T-cell (primary cell): Measurements from ENCODE around the gene SELENOO. TPM values are rescaled to one million over a fixed set of nuclear protein-coding genes. Genes with fewer than 3 reads are reported as not detected.
A peak's percentile ranks its signal among the peaks of the same experiment; 100 is the strongest.

Source experiments
- ATAC-seq, 4 experiments: fragments of 200-7000 bp in 3 of 4; fragments of 150-1000 bp in 1 of 4; cut with Tn5 transposase; replicated peaks in 1 of 4; 1 replicate in 3 of 4; 2 replicates in 1 of 4; pipeline ENCODE4 v1.10.0; 2021; ENCODE audit warnings: moderate library complexity in 3 of 4, mild to moderate bottlenecking in 2 of 4, moderate number of reproducible peaks in 1 of 4
- CTCF ChIA-PET, 2 donors: fragments of 300-600 bp; sonication (Branson Sonifier 250); formaldehyde crosslinking; loops; one replicate each; lab custom pipeline; 2022; ENCODE audit warnings: antibody characterized with exemption in 2 of 2; lab: Charles Lee
- POLR2A ChIA-PET, 2 donors: fragments of 300-600 bp; sonication (Branson Sonifier 250); formaldehyde crosslinking; loops; one replicate each; lab custom pipeline; 2022; ENCODE audit warnings: antibody characterized with exemption in 2 of 2; lab: Charles Lee
- DNase-seq, 35 experiments: peaks; one replicate each; pipeline versions ENCODE4 v3.0.0 to v3.0.0-alpha.2; 2013 to 2023
- H3K27ac ChIP-seq: one replicate; pipeline ENCODE4 v1.5.1; 2013; ENCODE audit warnings: low read length
- H3K27me3 ChIP-seq, 2 experiments: replicated peaks in 1 of 2; 1 replicate in 1 of 2; 2 replicates in 1 of 2; pipeline versions ENCODE4 v1.6.1 to v1.7.0; 2013; ENCODE audit warnings: low read length in 1 of 2, mixed read lengths in 1 of 2; ENCODE audit not compliant: control insufficient read depth in 2 of 2, insufficient read depth in 2 of 2; ENCODE audit errors: extremely low read depth in 1 of 2
- H3K36me3 ChIP-seq, 2 donors: 1 replicate in 1 of 2; 2 replicates in 1 of 2; pipeline versions ENCODE4 v1.6.1 to v1.7.0; 2013; ENCODE audit warnings: low read length in 1 of 2; ENCODE audit not compliant: control insufficient read depth in 2 of 2, insufficient read depth in 1 of 2; ENCODE audit errors: extremely low read depth in 1 of 2
- H3K4me1 ChIP-seq, 2 experiments: 1 replicate in 1 of 2; 2 replicates in 1 of 2; pipeline versions ENCODE4 v1.6.1 to v1.7.0; 2013; ENCODE audit warnings: low read length in 2 of 2, mixed read lengths in 1 of 2; ENCODE audit not compliant: insufficient read depth in 2 of 2, control insufficient read depth in 1 of 2; ENCODE audit errors: extremely low read depth in 1 of 2
- H3K4me3 ChIP-seq, 2 donors: 1 replicate in 1 of 2; 2 replicates in 1 of 2; pipeline versions ENCODE4 v1.5.1 to v1.7.0; 2013; ENCODE audit warnings: mild to moderate bottlenecking in 2 of 2, low read length in 1 of 2, moderate library complexity in 1 of 2; ENCODE audit not compliant: control insufficient read depth in 1 of 2; ENCODE audit errors: extremely low read depth in 1 of 2
- H3K9me3 ChIP-seq: 2 replicates; pipeline ENCODE4 v1.7.0; 2013
- H3K27ac Mint-ChIP-seq, 2 donors: one replicate each; pipeline ENCODE4 v1.8.0; 2020 to 2021; ENCODE audit warnings: mild to moderate bottlenecking in 2 of 2, mixed read lengths in 2 of 2
- H3K27me3 Mint-ChIP-seq, 2 donors: one replicate each; pipeline ENCODE4 v1.8.0; 2021 to 2022; ENCODE audit warnings: mixed read lengths in 2 of 2
- H3K36me3 Mint-ChIP-seq: one replicate; pipeline ENCODE4 v1.8.0; 2021; ENCODE audit warnings: mixed read lengths
- H3K4me1 Mint-ChIP-seq, 3 donors: one replicate each; pipeline ENCODE4 v1.8.0; 2020 to 2022; ENCODE audit warnings: mixed read lengths in 3 of 3, mild to moderate bottlenecking in 1 of 3
- H3K4me3 Mint-ChIP-seq, 3 donors: one replicate each; pipeline ENCODE4 v1.8.0; 2020 to 2022; ENCODE audit warnings: mild to moderate bottlenecking in 3 of 3, mixed read lengths in 3 of 3, moderate library complexity in 3 of 3
- H3K9me3 Mint-ChIP-seq, 3 donors: one replicate each; pipeline ENCODE4 v1.8.0; 2020 to 2022; ENCODE audit warnings: mixed read lengths in 3 of 3
- WGBS: methylation state at CpG from one replicate; pipeline ENCODE4 v1.1.5; 2013; ENCODE audit warnings: missing lambda C conversion rate; ENCODE audit not compliant: insufficient coverage; 5-methylcytosine and 5-hydroxymethylcytosine counted together
- total RNA-seq, 35 experiments: library from RNA in 6 of 35; stranded (reverse) in 6 of 35; fragments of 120-200 nt in 1 of 35; gene quantifications; one replicate each; pipeline versions ENCODE4 v1.2.1 to v1.2.4 and lab custom pipeline; 2013 to 2026

The SELENOO gene, protein sequence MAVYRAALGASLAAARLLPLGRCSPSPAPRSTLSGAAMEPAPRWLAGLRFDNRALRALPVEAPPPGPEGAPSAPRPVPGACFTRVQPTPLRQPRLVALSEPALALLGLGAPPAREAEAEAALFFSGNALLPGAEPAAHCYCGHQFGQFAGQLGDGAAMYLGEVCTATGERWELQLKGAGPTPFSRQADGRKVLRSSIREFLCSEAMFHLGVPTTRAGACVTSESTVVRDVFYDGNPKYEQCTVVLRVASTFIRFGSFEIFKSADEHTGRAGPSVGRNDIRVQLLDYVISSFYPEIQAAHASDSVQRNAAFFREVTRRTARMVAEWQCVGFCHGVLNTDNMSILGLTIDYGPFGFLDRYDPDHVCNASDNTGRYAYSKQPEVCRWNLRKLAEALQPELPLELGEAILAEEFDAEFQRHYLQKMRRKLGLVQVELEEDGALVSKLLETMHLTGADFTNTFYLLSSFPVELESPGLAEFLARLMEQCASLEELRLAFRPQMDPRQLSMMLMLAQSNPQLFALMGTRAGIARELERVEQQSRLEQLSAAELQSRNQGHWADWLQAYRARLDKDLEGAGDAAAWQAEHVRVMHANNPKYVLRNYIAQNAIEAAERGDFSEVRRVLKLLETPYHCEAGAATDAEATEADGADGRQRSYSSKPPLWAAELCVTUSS
- 10 to 100 TPM; 28.9 to 51.0 (median 46.1) TPM for total RNA-seq
- 16.5 TPM for total RNA-seq (2013)
- total RNA-seq (lab: John Stamatoyannopoulos, UW), result 21.4 to 59.4 (median 37.9) reads per million in 29 experiments

DNA sequence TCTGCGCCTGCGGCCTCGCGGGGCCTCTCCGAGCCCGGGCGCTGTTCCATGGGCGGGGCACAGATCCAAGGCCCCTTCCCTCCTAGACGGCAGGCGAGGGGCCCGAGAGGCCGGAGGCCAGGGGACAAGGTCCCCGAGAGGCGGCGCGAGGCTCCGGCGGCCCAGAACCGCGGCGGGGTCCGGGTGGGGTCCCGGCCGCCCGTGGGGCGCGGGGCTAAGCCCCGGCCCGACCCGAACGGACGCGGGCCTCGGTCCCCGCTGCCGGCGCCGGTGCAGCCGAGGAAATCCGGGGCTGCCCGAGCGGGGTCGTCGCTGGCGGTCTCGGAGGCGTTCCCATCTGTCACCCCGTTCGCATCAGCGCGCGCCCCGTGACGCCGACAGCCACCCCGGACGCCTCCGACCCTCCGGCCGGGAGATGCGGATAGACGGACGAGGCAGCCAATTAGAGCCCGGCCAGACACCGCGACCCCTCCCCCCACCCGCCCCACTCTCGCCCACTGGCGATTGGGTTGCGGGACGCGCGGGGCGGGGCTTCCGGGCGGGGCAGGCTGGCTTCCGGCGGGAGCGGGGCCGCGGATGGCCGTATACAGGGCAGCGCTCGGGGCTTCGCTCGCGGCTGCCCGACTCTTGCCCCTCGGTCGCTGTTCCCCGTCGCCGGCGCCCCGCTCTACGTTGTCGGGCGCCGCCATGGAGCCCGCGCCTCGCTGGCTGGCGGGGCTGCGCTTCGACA lies at the start of gene SELENOO:
Gene SELENOO (plus strand): TSS at position 551 of the 730 bp plus-strand sequence. CDS start 26 bp downstream, at position 577.
- Mint-ChIP-seq H3K9me3 (no peaks in the 10 kb centered on the region), H3K4me1 (peaks cover 29 to 37% (median 35%) of the 10 kb centered on the region in 3 donors), H3K4me3 (peak within 1 kb of the TSS; percentile 80 to 84 (median 82)), H3K36me3 (peaks cover 16% of the 10 kb centered on the region), H3K27ac (peak within 1 kb of the TSS; percentile 27 to 58), H3K27me3 (no peaks in the 10 kb centered on the region)
- Histone ChIP-seq H3K4me1 (peaks cover 4 to 23% of the 10 kb centered on the region in 2 experiments), H3K36me3 (peaks cover 0 to 18% of the 10 kb centered on the region in 2 donors), H3K27ac (no peak within 1 kb of the TSS), H3K9me3 (no peaks in the 10 kb centered on the region), H3K4me3 (peak within 1 kb of the TSS; percentile 56 to 71), H3K27me3 (no peaks in the 10 kb centered on the region)
- under 1% methylated on average over 103 of the region's 105 CpGs for WGBS
- POLR2A ChIA-PET, result no interaction called here
- CTCF ChIA-PET, result no interaction called here
- DNase-seq (peak; percentile 73 to 93 (median 83)), ATAC-seq (peak; percentile 87 to 91 (median 90))

DNA sequence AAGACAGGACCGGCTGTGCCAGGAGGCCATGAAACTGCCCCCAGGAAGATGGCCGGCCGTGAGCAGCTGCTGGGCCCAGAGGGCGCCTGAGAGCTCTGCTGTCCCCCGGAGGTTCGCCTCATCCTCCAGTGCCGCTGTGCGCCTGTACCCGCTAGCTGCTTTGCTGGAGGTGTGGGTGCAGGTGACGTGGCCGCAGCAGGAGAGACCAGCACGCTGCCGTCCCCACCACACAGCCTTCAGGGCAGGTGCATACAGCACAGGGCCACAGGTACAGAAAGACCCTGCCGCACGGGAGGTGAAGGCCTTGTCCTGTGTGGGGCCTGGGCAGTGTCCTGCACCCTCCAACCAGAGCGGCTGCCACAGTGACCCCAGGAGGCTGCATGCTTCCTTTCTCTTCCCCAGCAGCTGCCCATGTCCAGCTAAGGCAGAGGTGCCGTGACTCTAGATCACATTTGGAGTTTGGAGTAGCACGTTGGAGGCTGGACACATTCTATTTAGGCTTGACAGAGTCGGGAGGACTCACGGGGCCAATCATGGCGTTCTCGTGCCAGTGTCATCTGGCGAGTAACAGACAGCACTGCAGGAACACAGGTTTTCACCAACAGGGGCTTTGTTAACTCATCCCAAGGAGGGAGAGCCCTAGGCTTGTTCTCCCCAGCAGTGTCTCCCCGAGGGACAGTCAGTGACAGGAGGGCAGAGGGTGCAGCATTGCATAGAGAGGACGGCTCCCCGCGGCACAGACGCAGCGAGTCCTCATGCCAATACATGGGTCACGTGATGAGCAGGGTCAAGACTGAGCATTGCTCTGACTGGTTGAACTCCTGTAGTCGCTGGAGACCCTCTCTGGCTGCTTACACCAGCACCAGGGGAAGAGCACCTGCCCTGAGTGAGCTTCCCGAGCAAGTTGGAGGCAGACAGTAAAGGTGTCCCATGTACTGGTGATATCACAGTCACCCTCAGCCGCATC lies 49.0 kb upstream of the SELENOO start:
- Histone ChIP-seq H3K4me3 (no peak overlapping the region), H3K4me1 (peaks cover 0 to 4% of the 10 kb centered on the region in 2 experiments), H3K27ac (no peak overlapping the region), H3K36me3 (no peaks in the 10 kb centered on the region), H3K9me3 (no peaks in the 10 kb centered on the region), H3K27me3 (peaks cover 0 to 22% of the 10 kb centered on the region in 2 experiments)
- Mint-ChIP-seq H3K4me1 (peaks cover 0 to 3% (median 2%) of the 10 kb centered on the region in 3 donors), H3K27ac (no peak overlapping the region), H3K4me3 (no peak overlapping the region), H3K36me3 (no peaks in the 10 kb centered on the region), H3K27me3 (no peaks in the 10 kb centered on the region), H3K9me3 (no peaks in the 10 kb centered on the region)
- ChIA-PET POLR2A (no interaction called here), CTCF (no interaction called here)
- 84% methylated on average over 31 of the region's 33 CpGs for WGBS
- ATAC-seq (no peak), DNase-seq (no peak)

DNA sequence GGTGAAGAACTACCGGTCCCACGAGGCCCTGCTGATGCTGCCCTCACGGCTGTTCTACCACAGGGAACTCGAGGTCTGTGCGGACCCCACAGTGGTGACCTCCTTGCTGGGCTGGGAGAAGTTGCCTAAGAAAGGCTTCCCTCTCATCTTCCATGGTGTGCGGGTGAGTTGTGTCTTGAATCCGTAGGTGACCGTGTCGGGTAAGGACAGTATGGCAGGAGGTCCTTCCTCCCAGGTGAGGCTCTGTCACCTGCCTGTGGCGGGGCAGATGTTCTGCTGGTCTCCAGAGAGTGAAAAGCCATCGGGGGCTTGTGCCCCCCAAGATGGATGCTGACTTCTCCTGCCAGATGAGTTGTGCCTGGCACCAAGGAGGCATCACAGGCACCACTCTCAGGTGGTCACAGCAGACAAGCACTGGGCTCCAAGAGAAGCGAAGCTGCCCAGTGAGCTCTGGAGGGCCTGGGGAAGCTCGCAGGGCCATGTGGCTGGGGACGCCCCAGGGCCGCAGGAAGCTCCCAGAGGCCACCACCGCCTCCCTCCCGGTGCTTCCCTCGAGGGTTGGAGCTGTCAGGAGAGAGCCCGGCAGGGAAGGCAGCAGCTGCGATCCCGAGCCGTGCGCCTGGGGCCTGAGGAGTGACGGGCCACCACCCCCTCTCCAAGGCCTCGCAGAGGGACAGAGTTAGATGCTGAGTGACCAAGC lies 47.6 kb upstream of the SELENOO start:
- POLR2A ChIA-PET, result no interaction called here
- Histone ChIP-seq H3K27me3 (peaks cover 0 to 24% of the 10 kb centered on the region in 2 experiments), H3K4me1 (peaks cover 0 to 4% of the 10 kb centered on the region in 2 experiments), H3K27ac (no peak overlapping the region), H3K36me3 (no peaks in the 10 kb centered on the region), H3K9me3 (no peaks in the 10 kb centered on the region), H3K4me3 (no peak overlapping the region)
- Mint-ChIP-seq H3K4me1 (peaks cover 0 to 2% (median 2%) of the 10 kb centered on the region in 3 donors), H3K4me3 (no peak overlapping the region), H3K27ac (no peak overlapping the region), H3K9me3 (no peaks in the 10 kb centered on the region), H3K36me3 (no peaks in the 10 kb centered on the region), H3K27me3 (peaks cover 4 to 7% of the 10 kb centered on the region in 2 donors)
- ATAC-seq, result no peak
- 90% methylated on average over 16 of the region's 25 CpGs for WGBS
- CTCF ChIA-PET, result no interaction called here
- DNase-seq, result no peak

DNA sequence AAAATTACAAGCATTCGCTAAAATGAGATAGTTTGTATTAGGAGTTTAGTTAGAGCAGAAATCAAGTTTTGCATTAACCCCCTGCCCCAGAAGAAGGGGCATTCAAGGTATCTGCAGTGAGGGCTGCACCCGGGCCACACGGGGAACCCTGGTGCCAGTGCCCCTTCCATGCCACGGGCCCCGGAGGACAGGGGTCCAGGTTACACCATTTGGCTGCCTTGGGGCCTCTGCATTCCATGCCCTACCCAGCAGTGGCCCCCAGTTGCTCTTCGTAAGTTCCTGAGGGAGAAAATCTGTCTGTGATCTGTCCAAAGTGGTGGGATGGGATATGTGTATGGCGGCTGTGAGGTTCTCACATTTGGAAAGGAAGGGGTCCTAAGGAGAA lies 47.1 kb upstream of the SELENOO start:
- ChIA-PET CTCF (interaction anchor here in 1 of 2 donors (0.7 kb wide), 1 partner anchor 33 kb away, joined by 3 read pairs; no protein-coding TSS in a partner anchor), POLR2A (no interaction called here)
- H3K4me3 Mint-ChIP-seq, result no peak overlapping the region
- Histone ChIP-seq H3K27me3 (peaks cover 0 to 28% of the 10 kb centered on the region in 2 experiments), H3K4me1 (peaks cover 0 to 4% of the 10 kb centered on the region in 2 experiments), H3K36me3 (no peaks in the 10 kb centered on the region), H3K4me3 (no peak overlapping the region), H3K9me3 (no peaks in the 10 kb centered on the region), H3K27ac (no peak overlapping the region)
- H3K4me1 Mint-ChIP-seq, result peaks cover 0 to 2% (median 2%) of the 10 kb centered on the region in 3 donors
- H3K27me3 Mint-ChIP-seq, result peaks cover 4 to 7% of the 10 kb centered on the region in 2 donors
- no peaks in the 10 kb centered on the region for H3K9me3 Mint-ChIP-seq
- 98% methylated on average over 5 of the region's 7 CpGs for WGBS
- DNase-seq, result no peak
- H3K36me3 Mint-ChIP-seq, result no peaks in the 10 kb centered on the region
- H3K27ac Mint-ChIP-seq, result no peak overlapping the region
- no peak for ATAC-seq

DNA sequence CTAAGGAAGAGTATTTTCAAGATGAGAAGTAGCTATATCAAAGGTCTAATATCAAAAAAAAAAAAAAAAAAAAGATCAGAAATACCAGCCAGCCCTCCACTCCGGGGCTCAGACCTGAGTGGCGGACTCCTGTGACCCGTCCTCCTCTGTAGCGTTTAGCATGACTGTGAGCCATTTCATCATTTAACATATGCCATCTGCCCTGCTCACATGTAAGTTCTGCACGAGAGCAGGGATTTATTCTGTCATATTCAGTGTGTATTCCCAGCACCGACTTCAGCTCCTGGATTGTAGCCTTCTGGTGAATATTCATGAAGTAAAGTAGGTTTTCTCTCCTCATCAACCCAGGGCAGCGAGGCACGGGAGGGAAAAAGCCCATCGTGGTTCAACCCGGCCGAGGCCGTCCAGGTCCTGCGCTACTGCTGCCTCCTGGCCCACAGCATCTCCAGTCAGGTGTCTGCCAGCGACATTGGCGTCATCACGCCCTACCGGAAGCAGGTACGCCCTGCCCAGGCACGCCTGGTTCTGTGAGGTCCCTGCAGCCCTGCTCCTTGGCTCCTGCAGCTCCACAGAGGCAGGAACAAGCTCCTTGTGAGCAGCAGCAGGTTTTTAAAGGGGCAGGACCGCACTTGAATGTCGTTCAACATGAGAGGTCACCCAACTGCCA lies 43.0 kb upstream of the SELENOO start:
- CTCF ChIA-PET, result interaction anchor here (0.6 kb wide), 2 partner anchors 51 to 102 kb away, joined by 4 read pairs; no protein-coding TSS in a partner anchor
- peaks cover 0 to 44% of the 10 kb centered on the region in 2 experiments for H3K27me3 ChIP-seq
- no peak overlapping the region for H3K27ac ChIP-seq
- no peak for DNase-seq
- H3K4me1 ChIP-seq, result no peaks in the 10 kb centered on the region
- WGBS, result 88% methylated on average over 17 of the region's 21 CpGs
- no peak overlapping the region for H3K4me3 ChIP-seq
- peaks cover 16 to 21% of the 10 kb centered on the region in 2 donors for H3K27me3 Mint-ChIP-seq
- H3K9me3 Mint-ChIP-seq, result no peaks in the 10 kb centered on the region
- no peaks in the 10 kb centered on the region for H3K9me3 ChIP-seq
- H3K36me3 ChIP-seq, result no peaks in the 10 kb centered on the region
- H3K36me3 Mint-ChIP-seq, result no peaks in the 10 kb centered on the region
- no peak for ATAC-seq
- H3K4me3 Mint-ChIP-seq, result no peak overlapping the region
- H3K4me1 Mint-ChIP-seq, result no peaks in the 10 kb centered on the region
- POLR2A ChIA-PET, result no interaction called here
- no peak overlapping the region for H3K27ac Mint-ChIP-seq
